Panc1 (cell line): ENCODE results near the gene CFAP221.

Experiments
- CTCF ChIP-seq: fragments of 450-650 bp; IDR thresholded peaks from 2 replicates; pipeline ENCODE4 v1.5.1; 2017; ENCODE audit warnings: mild to moderate bottlenecking
- POLR2AphosphoS5 ChIP-seq: IDR thresholded peaks from 2 replicates; pipeline ENCODE4 v1.6.1; 2012; ENCODE audit warnings: mild to moderate bottlenecking, low read depth, low read length, moderate library complexity
- TCF7L2 ChIP-seq: IDR thresholded peaks from 2 replicates; pipeline ENCODE4 v1.6.1; 2011; ENCODE audit warnings: mild to moderate bottlenecking, low read depth, low read length, inconsistent platforms

GRCh38 chr2:119703526-119703925 is 159.3 kb downstream of the CFAP221 start:
- TF ChIP-seq TCF7L2 (no peak), CTCF (no peak), POLR2AphosphoS5 (no peak)
